HepG2 (cell line): ENCODE measurements around the gene MED12L. TPM values are rescaled to one million over a fixed set of nuclear protein-coding genes. Genes with fewer than 3 reads are reported as not detected.

Experiments used
- ATAC-seq: fragments of 200-7000 bp; cut with Tn5 transposase; 3 replicates; pipeline ENCODE4 v1.9.1; 2020; ENCODE audit warnings: mild to moderate bottlenecking, moderate library complexity
- BruUV-seq: library from RNA; stranded (reverse); fragments of 400-500 nt; replicated peaks from 2 replicates; lab custom pipeline; 2021; lab: Mats Ljungman, UMichigan
- CTCF ChIA-PET: fragments of 300-600 bp; formaldehyde crosslinking; extraction: SDS; loops from one replicate; lab custom pipeline; 2021; ENCODE audit warnings: low total read pairs, inconsistent platforms, low intra/inter-chr PET ratio; lab: Yijun Ruan, JAX
- POLR2A ChIA-PET: fragments of 350-600 bp; sonication (Branson Sonifier 250); formaldehyde crosslinking; loops from one replicate; lab custom pipeline; 2020; ENCODE audit warnings: antibody characterized with exemption, inconsistent platforms; lab: Yijun Ruan, JAX
- DNase-seq: peaks from one replicate; pipeline ENCODE4 v3.0.0-alpha.2; 2015; ENCODE audit warnings: low spot score
- FAIRE-seq: peaks from 3 replicates; lab custom pipeline; 2011; peaks lifted over from hg19 to GRCh38; lab: Jason Lieb, UNC
- H2AFZ ChIP-seq: one replicate; pipeline ENCODE4 v1.6.1; 2011; ENCODE audit warnings: low read length, inconsistent platforms
- H3K27ac ChIP-seq: fragments of 300-600 bp; 3 replicates; pipeline ENCODE4 v1.8.0; 2011; ENCODE audit warnings: mixed run types, mild to moderate bottlenecking, mixed read lengths, low read length, inconsistent platforms; ENCODE audit not compliant: insufficient read depth; ENCODE audit errors: extremely low read length
- H3K27me3 ChIP-seq, 2 experiments: fragments of 200-600 bp in 1 of 2; 2 replicates in 1 of 2; 3 replicates in 1 of 2; pipeline versions ENCODE4 v1.6.0 to v1.8.0; 2011; ENCODE audit warnings: low read length in 2 of 2, mild to moderate bottlenecking in 2 of 2, moderate library complexity in 2 of 2, inconsistent platforms in 1 of 2; ENCODE audit not compliant: insufficient read depth in 2 of 2, control insufficient read depth in 1 of 2
- H3K36me3 ChIP-seq, 2 experiments: fragments of 200-600 bp in 1 of 2; replicated peaks in 1 of 2; 2 replicates in 1 of 2; 3 replicates in 1 of 2; pipeline versions ENCODE4 v1.5.1 to v1.8.0; 2011; ENCODE audit warnings: low read length in 2 of 2, inconsistent platforms in 1 of 2; ENCODE audit not compliant: insufficient read depth in 2 of 2, control insufficient read depth in 1 of 2
- H3K4me1 ChIP-seq: 2 replicates; pipeline ENCODE4 v1.5.1; 2012; ENCODE audit warnings: low read length, inconsistent platforms; ENCODE audit not compliant: insufficient read depth
- H3K4me2 ChIP-seq: 2 replicates; pipeline ENCODE4 v1.6.0; 2011; ENCODE audit warnings: low read depth, low read length, inconsistent platforms
- H3K4me3 ChIP-seq, 3 experiments: fragments of 200-600 bp in 1 of 3; sonication (generic), shearing (Covaris generic) in 1 of 3; replicated peaks in 1 of 3; 2 replicates each; pipeline ENCODE4 v1.5.1; 2011 to 2016; ENCODE audit warnings: low read length in 3 of 3, inconsistent platforms in 2 of 3, low read depth in 2 of 3, mild to moderate bottlenecking in 2 of 3, control low read depth in 1 of 3, mixed read lengths in 1 of 3; ENCODE audit not compliant: insufficient read depth in 1 of 3
- H3K79me2 ChIP-seq: one replicate; pipeline ENCODE4 v1.6.1; 2011; ENCODE audit warnings: low read length, inconsistent platforms; ENCODE audit not compliant: insufficient read depth
- H3K9ac ChIP-seq: 2 replicates; pipeline ENCODE4 v1.6.0; 2011; ENCODE audit warnings: mild to moderate bottlenecking, low read depth, low read length, inconsistent platforms; ENCODE audit not compliant: insufficient read depth
- H3K9me3 ChIP-seq: 2 replicates; pipeline ENCODE4 v1.5.1; 2012; ENCODE audit warnings: mild to moderate bottlenecking, low read length
- H4K20me1 ChIP-seq: 2 replicates; pipeline ENCODE4 v1.6.0; 2011; ENCODE audit warnings: inconsistent platforms, mild to moderate bottlenecking, low read length, moderate library complexity; ENCODE audit not compliant: insufficient read depth
- ASH2L ChIP-seq: fragments of 300-600, 200-600 bp; sonication (generic); IDR thresholded peaks from 2 replicates; pipeline ENCODE4 v1.7.0; 2017; ENCODE audit warnings: low read depth, mild to moderate bottlenecking, moderate library complexity, mixed read lengths, low read length; ENCODE audit not compliant: insufficient read length
- PAF1 ChIP-seq: IDR thresholded peaks from 2 replicates; pipeline ENCODE4 v1.6.1; 2016; ENCODE audit warnings: missing genetic modification reagents, missing compliant biosample characterization
- SIX4 ChIP-seq: sonication (generic); formaldehyde crosslinking; IDR thresholded peaks from 2 replicates; pipeline ENCODE4 v1.4.0; 2020; ENCODE audit warnings: missing genetic modification reagents
- ZNF124 ChIP-seq: sonication (generic); formaldehyde crosslinking; IDR thresholded peaks from 2 replicates; pipeline ENCODE4 v1.4.0; 2020; ENCODE audit warnings: missing genetic modification reagents
- ZNF510 ChIP-seq: sonication (generic); formaldehyde crosslinking; IDR thresholded peaks from 2 replicates; pipeline ENCODE4 v1.4.0; 2020; ENCODE audit warnings: low read depth, mild to moderate bottlenecking, missing genetic modification reagents
- ZNF607 ChIP-seq: sonication (generic); formaldehyde crosslinking; IDR thresholded peaks from 2 replicates; pipeline ENCODE4 v1.5.1; 2020; ENCODE audit warnings: missing genetic modification reagents, mild to moderate bottlenecking, borderline replicate concordance
- WGBS: methylation state at CpG from one replicate; pipeline ENCODE4 v1.1.6; 2017; ENCODE audit warnings: low lambda C conversion rate; 5-methylcytosine and 5-hydroxymethylcytosine counted together
- in situ Hi-C: cut with HindIII; loops from 2 replicates; pipeline ENCODE4 v1.10.0; 2017; ENCODE audit warnings: low pct_unique_long_range_greater_than_20kb; ENCODE audit not compliant: extremely low pct_ligation_motif_present
- intact Hi-C: fragments of 100-400 bp; cut with micrococcal nuclease; formaldehyde crosslinking; loops from one replicate; pipeline ENCODE4 v1.10.0; 2022; ENCODE audit not compliant: unreplicated experiment
- polyA plus RNA-seq, 8 experiments: library from polyadenylated mRNA; depleted of rRNA in 3 of 8; stranded (reverse) in 7 of 8; unstranded in 1 of 8; fragments of >200 nt; fragmentation: Illumina TruSeq in 4 of 8; extraction: Trizol in 4 of 8; gene quantifications; 2 replicates each; pipeline versions ENCODE4 v1.2.1 to v1.2.3, GENCODE V29; 2011 to 2016; ENCODE audit warnings: low read depth in 4 of 8, missing spikeins in 1 of 8, mixed read lengths in 1 of 8; ENCODE audit not compliant: insufficient read depth in 1 of 8
- total RNA-seq, 5 experiments: library from RNA; depleted of rRNA; stranded (reverse); fragments of >200 nt; fragmentation: Illumina TruSeq; extraction: Trizol; gene quantifications; 2 replicates each; pipeline ENCODE4 v1.2.3, GENCODE V29; 2016; ENCODE audit warnings: low read depth in 1 of 5
- TF ChIP-seq, protein P1 (sequence below): sonication (generic); formaldehyde crosslinking; IDR thresholded peaks from 2 replicates; pipeline ENCODE4 v1.5.0; 2020; ENCODE audit warnings: mild to moderate bottlenecking, missing genetic modification reagents, borderline replicate concordance
- TF ChIP-seq, protein P2 (sequence below), 2 experiments: fragments of 450-650 bp in 1 of 2; sonication (generic) in 1 of 2; formaldehyde crosslinking in 1 of 2; IDR thresholded peaks; 2 replicates each; pipeline versions ENCODE4 v1.6.1 to v1.8.0; 2016 to 2022; ENCODE audit warnings: antibody characterized with exemption in 1 of 2, mild to moderate bottlenecking in 1 of 2, missing genetic modification reagents in 1 of 2
- TF ChIP-seq, protein P3 (sequence below): sonication (generic); formaldehyde crosslinking; conservative IDR thresholded peaks from 2 replicates; pipeline ENCODE4 v1.8.1; 2023; ENCODE audit warnings: missing genetic modification reagents

Gene MED12L
- total and polyA plus RNA-seq, 2 of the 13 experiments (the other 11 are each of a cell fraction or from before 2014, with no cell fraction given) = 0.07 to 0.64 TPM

DNA sequence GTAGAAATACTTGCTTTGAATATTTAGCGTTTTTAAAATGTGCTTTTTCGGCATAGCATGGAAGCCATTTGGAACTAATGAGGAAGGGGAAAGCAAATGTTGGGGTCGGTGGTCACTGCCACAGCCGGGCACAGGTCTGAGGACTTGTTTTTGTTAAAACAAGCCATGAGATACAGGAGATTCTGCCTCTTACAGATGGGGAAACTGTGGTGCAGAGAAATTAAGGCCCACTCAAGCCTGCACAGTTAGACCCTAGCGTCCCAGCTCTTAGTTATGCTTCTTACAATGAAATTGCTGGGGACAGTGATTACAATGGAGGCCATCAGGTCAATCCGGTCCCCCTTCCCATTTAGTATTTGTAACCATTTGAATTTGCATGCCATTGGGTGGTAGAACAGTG is 120.0 kb downstream of the MED12L start:
- no peaks in the 10 kb centered on the region for H3K36me3 ChIP-seq
- peaks cover 37% of the 10 kb centered on the region for H3K4me1 ChIP-seq
- DNase-seq = no peak
- H3K9ac ChIP-seq = no peak overlapping the region
- no peak overlapping the region for H3K4me2 ChIP-seq
- H3K9me3 ChIP-seq = no peaks in the 10 kb centered on the region
- no peak overlapping the region for H3K4me3 ChIP-seq
- BruUV-seq = no TSS peak
- no peak for FAIRE-seq
- intact Hi-C loops (no loop called here), in situ Hi-C loops (loop anchor here (25.0 kb wide), 1 partner anchor 582 kb away; no protein-coding TSS in a partner anchor)
- no peak overlapping the region for H2AFZ ChIP-seq
- ATAC-seq = no peak
- H3K79me2 ChIP-seq = no peaks in the 10 kb centered on the region
- CTCF ChIA-PET = no interaction called here
- WGBS = 98% methylated on average over 6 of the region's 6 CpGs
- H4K20me1 ChIP-seq = no peaks in the 10 kb centered on the region
- H3K27ac ChIP-seq = no peak overlapping the region
- POLR2A ChIA-PET = no interaction called here
- H3K27me3 ChIP-seq = no peaks in the 10 kb centered on the region
- no peak for TF ChIP-seq ASH2L
- TF ChIP-seq, protein P1, sequence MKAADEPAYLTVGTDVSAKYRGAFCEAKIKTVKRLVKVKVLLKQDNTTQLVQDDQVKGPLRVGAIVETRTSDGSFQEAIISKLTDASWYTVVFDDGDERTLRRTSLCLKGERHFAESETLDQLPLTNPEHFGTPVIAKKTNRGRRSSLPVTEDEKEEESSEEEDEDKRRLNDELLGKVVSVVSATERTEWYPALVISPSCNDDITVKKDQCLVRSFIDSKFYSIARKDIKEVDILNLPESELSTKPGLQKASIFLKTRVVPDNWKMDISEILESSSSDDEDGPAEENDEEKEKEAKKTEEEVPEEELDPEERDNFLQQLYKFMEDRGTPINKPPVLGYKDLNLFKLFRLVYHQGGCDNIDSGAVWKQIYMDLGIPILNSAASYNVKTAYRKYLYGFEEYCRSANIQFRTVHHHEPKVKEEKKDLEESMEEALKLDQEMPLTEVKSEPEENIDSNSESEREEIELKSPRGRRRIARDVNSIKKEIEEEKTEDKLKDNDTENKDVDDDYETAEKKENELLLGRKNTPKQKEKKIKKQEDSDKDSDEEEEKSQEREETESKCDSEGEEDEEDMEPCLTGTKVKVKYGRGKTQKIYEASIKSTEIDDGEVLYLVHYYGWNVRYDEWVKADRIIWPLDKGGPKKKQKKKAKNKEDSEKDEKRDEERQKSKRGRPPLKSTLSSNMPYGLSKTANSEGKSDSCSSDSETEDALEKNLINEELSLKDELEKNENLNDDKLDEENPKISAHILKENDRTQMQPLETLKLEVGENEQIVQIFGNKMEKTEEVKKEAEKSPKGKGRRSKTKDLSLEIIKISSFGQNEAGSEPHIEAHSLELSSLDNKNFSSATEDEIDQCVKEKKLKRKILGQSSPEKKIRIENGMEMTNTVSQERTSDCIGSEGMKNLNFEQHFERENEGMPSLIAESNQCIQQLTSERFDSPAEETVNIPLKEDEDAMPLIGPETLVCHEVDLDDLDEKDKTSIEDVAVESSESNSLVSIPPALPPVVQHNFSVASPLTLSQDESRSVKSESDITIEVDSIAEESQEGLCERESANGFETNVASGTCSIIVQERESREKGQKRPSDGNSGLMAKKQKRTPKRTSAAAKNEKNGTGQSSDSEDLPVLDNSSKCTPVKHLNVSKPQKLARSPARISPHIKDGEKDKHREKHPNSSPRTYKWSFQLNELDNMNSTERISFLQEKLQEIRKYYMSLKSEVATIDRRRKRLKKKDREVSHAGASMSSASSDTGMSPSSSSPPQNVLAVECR (CRISPR knock-in tag) = no peak
- TF ChIP-seq ZNF510 = no peak
- no peak for TF ChIP-seq ZNF124
- TF ChIP-seq ZNF607 = no peak
- TF ChIP-seq, protein P2, sequence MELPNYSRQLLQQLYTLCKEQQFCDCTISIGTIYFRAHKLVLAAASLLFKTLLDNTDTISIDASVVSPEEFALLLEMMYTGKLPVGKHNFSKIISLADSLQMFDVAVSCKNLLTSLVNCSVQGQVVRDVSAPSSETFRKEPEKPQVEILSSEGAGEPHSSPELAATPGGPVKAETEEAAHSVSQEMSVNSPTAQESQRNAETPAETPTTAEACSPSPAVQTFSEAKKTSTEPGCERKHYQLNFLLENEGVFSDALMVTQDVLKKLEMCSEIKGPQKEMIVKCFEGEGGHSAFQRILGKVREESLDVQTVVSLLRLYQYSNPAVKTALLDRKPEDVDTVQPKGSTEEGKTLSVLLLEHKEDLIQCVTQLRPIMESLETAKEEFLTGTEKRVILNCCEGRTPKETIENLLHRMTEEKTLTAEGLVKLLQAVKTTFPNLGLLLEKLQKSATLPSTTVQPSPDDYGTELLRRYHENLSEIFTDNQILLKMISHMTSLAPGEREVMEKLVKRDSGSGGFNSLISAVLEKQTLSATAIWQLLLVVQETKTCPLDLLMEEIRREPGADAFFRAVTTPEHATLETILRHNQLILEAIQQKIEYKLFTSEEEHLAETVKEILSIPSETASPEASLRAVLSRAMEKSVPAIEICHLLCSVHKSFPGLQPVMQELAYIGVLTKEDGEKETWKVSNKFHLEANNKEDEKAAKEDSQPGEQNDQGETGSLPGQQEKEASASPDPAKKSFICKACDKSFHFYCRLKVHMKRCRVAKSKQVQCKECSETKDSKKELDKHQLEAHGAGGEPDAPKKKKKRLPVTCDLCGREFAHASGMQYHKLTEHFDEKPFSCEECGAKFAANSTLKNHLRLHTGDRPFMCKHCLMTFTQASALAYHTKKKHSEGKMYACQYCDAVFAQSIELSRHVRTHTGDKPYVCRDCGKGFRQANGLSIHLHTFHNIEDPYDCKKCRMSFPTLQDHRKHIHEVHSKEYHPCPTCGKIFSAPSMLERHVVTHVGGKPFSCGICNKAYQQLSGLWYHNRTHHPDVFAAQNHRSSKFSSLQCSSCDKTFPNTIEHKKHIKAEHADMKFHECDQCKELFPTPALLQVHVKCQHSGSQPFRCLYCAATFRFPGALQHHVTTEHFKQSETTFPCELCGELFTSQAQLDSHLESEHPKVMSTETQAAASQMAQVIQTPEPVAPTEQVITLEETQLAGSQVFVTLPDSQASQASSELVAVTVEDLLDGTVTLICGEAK (IDR thresholded peaks at IDR 0.05) = no peak
- TF ChIP-seq, protein P2 (CRISPR knock-in tag; IDR thresholded peaks at IDR 0.05) = no peak
- no peak for TF ChIP-seq SIX4 (CRISPR knock-in tag)
- TF ChIP-seq, protein P3, sequence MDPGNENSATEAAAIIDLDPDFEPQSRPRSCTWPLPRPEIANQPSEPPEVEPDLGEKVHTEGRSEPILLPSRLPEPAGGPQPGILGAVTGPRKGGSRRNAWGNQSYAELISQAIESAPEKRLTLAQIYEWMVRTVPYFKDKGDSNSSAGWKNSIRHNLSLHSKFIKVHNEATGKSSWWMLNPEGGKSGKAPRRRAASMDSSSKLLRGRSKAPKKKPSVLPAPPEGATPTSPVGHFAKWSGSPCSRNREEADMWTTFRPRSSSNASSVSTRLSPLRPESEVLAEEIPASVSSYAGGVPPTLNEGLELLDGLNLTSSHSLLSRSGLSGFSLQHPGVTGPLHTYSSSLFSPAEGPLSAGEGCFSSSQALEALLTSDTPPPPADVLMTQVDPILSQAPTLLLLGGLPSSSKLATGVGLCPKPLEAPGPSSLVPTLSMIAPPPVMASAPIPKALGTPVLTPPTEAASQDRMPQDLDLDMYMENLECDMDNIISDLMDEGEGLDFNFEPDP = no peak
- TF ChIP-seq PAF1 (CRISPR knock-in tag) = no peak
